Ascending aorta (tissue), 2 donors: ENCODE data around the gene ELOVL3. TPM values are rescaled to one million over a fixed set of nuclear protein-coding genes. Genes with fewer than 3 reads are reported as not detected.

Experiments
- DNase-seq, 2 donors: peaks; one replicate each; pipeline ENCODE4 v3.0.0-alpha.2; 2019; ENCODE audit warnings: low spot score in 2 of 2
- H3K27ac ChIP-seq, 2 donors: fragments of 200-600 bp; sonication (generic); one replicate each; pipeline ENCODE4 v1.5.1; 2016 to 2017; ENCODE audit warnings: mild to moderate bottlenecking in 1 of 2
- H3K27me3 ChIP-seq: fragments of 200-600 bp; sonication (generic); one replicate; pipeline ENCODE4 v1.5.1; 2017
- H3K36me3 ChIP-seq, 2 donors: fragments of 200-600 bp; sonication (generic); one replicate each; pipeline ENCODE4 v1.5.1; 2016
- H3K4me1 ChIP-seq, 2 donors: fragments of 200-600 bp; sonication (generic); one replicate each; pipeline ENCODE4 v1.5.1; 2016 to 2017; ENCODE audit warnings: mild to moderate bottlenecking in 1 of 2
- H3K4me3 ChIP-seq, 2 donors: fragments of 200-600 bp; sonication (generic); one replicate each; pipeline ENCODE4 v1.5.1; 2016 to 2017; ENCODE audit warnings: mild to moderate bottlenecking in 1 of 2
- H3K9me3 ChIP-seq, 2 donors: fragments of 200-600 bp; sonication (generic); one replicate each; pipeline ENCODE4 v1.5.1; 2016
- intact Hi-C: fragments of 100-400 bp; cut with DNase I; formaldehyde crosslinking; loops from one replicate; pipeline ENCODE4 v1.15.1; 2023
- total RNA-seq: library from RNA; depleted of rRNA; stranded (reverse); fragments of >200 nt; gene quantifications from one replicate; pipeline ENCODE4 v1.1.0, GENCODE V29; 2016
- TF ChIP-seq, protein P1 (sequence below), 3 experiments: fragments of 200-600 bp in 2 of 3; fragments of 450-650 bp in 1 of 3; sonication (generic) in 2 of 3; IDR thresholded peaks; one replicate each; pipeline ENCODE4 v1.5.1; 2016 to 2019; ENCODE audit warnings: antibody characterized with exemption in 3 of 3, mild to moderate bottlenecking in 1 of 3, moderate library complexity in 1 of 3

ELOVL3 gene
- total RNA-seq, 1 donor from 2014 or later: not detected

DNA sequence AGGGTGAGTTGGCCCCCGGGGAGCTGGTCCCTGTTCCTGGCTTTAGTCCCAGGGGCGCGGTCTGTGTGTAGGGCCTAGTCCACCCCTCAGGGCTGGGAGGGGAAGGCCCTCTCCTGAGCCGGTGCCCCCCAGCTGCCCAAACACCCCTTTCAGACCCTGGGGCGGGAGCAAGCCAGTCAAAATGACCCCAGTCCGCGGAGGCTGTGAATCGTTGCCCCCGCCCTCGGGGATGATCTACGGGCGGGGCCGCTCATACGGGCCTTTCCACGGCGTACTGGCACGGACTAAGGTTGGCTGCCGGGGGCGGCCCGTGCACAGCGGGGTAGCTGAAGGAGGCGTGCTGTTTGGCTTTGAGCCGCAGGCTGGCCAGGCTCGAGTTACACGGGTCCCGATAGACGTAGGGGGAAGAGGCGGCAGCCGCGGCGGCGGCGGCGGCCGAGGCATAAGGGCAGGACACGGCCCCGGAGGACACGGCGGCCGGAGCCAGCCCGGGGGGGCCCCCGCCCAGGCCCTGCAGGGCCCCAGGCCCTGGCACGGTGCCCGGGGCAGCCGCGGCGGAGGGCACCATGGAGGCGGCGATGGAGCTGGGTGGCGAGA is 4.3 kb downstream of the ELOVL3 start:
- intact Hi-C loops: loop anchor here (2.0 kb wide), 1 partner anchor 14 kb away; the partner anchor contains the start of gene GBF1
- peaks cover 18 to 28% of the 10 kb centered on the region in 2 donors for H3K4me1 ChIP-seq
- TF ChIP-seq, protein P1, sequence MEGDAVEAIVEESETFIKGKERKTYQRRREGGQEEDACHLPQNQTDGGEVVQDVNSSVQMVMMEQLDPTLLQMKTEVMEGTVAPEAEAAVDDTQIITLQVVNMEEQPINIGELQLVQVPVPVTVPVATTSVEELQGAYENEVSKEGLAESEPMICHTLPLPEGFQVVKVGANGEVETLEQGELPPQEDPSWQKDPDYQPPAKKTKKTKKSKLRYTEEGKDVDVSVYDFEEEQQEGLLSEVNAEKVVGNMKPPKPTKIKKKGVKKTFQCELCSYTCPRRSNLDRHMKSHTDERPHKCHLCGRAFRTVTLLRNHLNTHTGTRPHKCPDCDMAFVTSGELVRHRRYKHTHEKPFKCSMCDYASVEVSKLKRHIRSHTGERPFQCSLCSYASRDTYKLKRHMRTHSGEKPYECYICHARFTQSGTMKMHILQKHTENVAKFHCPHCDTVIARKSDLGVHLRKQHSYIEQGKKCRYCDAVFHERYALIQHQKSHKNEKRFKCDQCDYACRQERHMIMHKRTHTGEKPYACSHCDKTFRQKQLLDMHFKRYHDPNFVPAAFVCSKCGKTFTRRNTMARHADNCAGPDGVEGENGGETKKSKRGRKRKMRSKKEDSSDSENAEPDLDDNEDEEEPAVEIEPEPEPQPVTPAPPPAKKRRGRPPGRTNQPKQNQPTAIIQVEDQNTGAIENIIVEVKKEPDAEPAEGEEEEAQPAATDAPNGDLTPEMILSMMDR (IDR thresholded peaks at IDR 0.05): no peak
- peak overlapping the region; percentile 61 to 72 for H3K4me3 ChIP-seq
- H3K27ac ChIP-seq: no peak overlapping the region
- peaks cover 20% of the 10 kb centered on the region for H3K27me3 ChIP-seq
- DNase-seq: peak in 1 of 2 donors; percentile 72
- no peaks in the 10 kb centered on the region for H3K9me3 ChIP-seq
- no peaks in the 10 kb centered on the region for H3K36me3 ChIP-seq

DNA sequence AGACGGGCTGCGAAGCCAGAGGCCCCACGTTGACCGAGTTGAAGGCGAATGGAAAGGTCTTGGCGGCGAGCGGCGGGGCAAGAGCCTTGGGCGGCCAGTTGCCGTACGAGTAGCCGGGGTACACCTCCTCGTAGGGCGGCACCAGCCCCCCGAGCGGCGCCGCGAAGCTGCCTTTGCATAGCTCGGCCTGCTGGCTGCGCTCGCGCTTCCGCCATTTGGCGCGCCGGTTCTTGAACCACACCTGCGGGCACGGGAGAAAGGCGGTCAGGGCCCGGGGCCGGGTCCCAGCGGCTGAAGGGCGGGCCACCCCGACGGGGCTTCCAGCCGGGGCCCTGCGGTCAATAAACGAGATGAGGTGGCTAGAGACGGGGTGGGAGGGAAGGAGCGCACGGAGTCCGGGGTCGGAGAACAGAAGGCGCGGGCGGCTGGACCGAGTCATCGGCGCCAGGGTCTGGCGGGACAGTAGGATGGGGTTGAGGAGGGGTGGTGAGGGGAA is 4.8 kb downstream of the ELOVL3 start:
- DNase-seq: no peak
- TF ChIP-seq, protein P1 (IDR thresholded peaks at IDR 0.05): peak; percentile 9 to 38 (median 18)
- Histone ChIP-seq H3K4me3 (peak overlapping the region; percentile 61 to 72), H3K27ac (no peak overlapping the region), H3K4me1 (peaks cover 18 to 25% of the 10 kb centered on the region in 2 donors), H3K27me3 (peaks cover 20% of the 10 kb centered on the region), H3K9me3 (no peaks in the 10 kb centered on the region), H3K36me3 (no peaks in the 10 kb centered on the region)
- intact Hi-C loops: loop anchor here (2.0 kb wide), 1 partner anchor 14 kb away; the partner anchor contains the start of gene GBF1

DNA sequence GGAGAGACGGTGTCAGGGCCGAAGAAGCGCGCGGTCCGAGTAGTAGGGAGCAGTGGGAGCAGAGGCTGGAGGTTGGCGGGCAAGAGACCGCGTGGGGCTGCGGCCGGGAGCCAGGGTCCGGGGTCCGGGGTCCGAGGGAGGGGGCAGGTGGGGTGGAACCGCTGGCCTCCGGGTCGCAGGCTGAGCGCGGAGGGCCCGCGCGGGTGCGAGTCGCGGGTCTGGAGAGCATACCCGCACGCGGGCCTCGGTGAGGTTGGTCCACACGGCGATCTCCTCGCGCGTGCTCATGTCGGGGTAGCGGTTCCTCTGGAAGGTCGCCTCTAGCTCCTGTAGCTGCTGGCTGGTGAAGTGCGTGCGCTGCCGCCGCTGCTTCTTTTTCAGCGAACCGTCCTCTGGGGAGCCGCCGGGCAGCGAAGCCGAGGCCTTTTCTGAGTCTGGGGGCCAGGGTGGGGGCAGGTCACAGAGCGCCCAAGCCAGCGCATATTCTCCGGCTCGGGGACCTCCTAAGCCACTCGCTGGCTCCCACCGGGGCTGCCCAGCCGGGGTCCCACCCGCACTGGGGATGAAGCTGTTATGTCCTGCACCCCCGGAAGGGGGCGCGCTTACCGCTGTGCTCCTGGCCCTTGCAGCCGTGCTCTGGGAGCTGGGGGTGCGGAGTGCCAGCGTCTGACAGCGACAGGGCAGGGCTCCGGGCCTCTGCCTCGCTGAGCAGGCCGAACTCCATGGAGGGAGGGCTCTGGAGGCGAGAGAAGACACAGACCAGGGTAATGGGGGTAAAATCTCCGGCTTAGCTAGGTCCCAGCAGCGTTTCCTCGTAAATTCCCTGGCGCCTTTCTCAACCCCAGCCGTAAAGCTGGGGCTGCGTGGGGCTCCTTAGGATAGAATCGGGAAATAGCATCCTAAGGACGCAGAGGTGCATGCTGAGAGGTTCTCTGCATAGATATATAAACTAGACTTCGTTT is 5.5 kb downstream of the ELOVL3 start:
- TF ChIP-seq, protein P1 (IDR thresholded peaks at IDR 0.05): peak in 2 of 3 experiments; percentile 49 to 59

DNA sequence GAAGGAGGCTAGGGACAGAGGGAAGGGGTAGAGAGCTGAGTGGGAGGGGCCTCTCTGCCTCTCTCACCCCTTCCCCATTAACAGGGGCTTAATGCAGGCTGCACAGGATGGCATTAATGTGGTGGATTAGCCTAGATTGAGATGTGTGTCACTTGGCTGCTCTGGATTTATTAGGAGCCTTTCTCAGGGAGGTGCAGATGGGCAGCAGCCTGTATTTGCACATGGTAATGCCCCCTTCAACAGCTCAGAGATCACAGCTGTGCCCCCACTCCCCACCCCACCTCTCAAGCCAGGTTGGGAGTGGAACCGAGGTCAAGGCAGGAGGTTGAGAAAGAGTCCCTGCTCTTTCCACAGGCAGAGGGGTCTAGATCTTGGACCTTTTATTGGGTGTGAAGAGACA is 7.9 kb downstream of the ELOVL3 start:
- intact Hi-C loops: no loop called here
- Histone ChIP-seq H3K27ac (no peak overlapping the region), H3K27me3 (peaks cover 20% of the 10 kb centered on the region), H3K9me3 (no peaks in the 10 kb centered on the region), H3K4me1 (peaks cover 18% of the 10 kb centered on the region in 2 donors), H3K36me3 (no peaks in the 10 kb centered on the region), H3K4me3 (no peak overlapping the region)
- no peak for DNase-seq
- TF ChIP-seq, protein P1 (IDR thresholded peaks at IDR 0.05): no peak

More for the DNA sequence above, 5.5 kb downstream of the ELOVL3 start:
- Histone ChIP-seq H3K9me3 (no peaks in the 10 kb centered on the region), H3K4me1 (peaks cover 18 to 19% of the 10 kb centered on the region in 2 donors), H3K27ac (no peak overlapping the region), H3K4me3 (peak overlapping the region; percentile 61 to 72), H3K36me3 (no peaks in the 10 kb centered on the region), H3K27me3 (peaks cover 20% of the 10 kb centered on the region)
- no peak for DNase-seq
- intact Hi-C loops: loop anchor here (2.0 kb wide), 1 partner anchor 13 kb away; the partner anchor contains the start of gene GBF1

DNA sequence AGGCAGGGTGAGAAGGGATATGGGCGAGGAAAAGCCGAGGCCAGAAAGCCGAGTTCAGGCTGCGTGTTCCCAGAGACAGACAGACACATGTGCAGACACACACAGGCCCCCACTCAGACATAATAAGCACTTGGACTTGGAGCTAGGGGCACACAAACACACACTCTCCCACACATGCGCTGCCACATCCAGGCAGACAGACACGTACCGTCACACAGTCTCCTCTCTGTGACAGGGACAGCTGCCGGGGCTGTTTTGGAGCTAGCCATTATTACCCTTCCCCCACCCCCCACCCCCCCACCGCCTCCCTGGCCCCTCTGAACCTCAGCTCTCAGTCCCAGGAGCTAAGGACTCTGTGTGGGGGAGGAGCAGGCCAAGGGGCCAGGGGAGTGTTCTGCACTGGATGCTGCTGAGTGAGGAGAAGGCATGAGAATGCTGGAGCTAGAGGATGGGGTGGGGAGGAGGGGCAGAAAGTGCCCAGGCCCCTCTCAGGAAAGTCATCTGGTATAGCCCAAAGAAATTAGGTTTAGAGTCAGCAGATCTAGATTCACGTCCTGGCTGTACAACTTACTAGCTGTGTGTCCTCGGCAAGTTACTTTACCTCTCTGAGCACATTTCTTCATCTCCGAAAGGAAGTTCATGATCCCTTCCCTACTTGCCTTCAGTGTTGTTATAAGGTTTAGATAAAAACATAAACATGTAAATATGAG is 8.9 kb downstream of the ELOVL3 start:
- TF ChIP-seq, protein P1 (IDR thresholded peaks at IDR 0.05): no peak
- Histone ChIP-seq H3K27me3 (peaks cover 20% of the 10 kb centered on the region), H3K4me3 (no peak overlapping the region), H3K27ac (no peak overlapping the region), H3K4me1 (peaks cover 16 to 17% of the 10 kb centered on the region in 2 donors), H3K9me3 (no peaks in the 10 kb centered on the region), H3K36me3 (no peaks in the 10 kb centered on the region)
- intact Hi-C loops: no loop called here
- DNase-seq: no peak
